GM12878 (cell line): ENCODE data around the gene TMEM39B. TPM values are rescaled to one million over a fixed set of nuclear protein-coding genes. Genes with fewer than 3 reads are reported as not detected.

ENCODE experiments used
- ATAC-seq: fragments of 200-7000 bp; cut with Tn5 transposase; 3 replicates; pipeline ENCODE4 v1.9.1; 2020; ENCODE audit warnings: mild to moderate bottlenecking, moderate library complexity
- BruUV-seq: library from RNA; stranded (reverse); fragments of 400-500 nt; replicated peaks from 2 replicates; lab custom pipeline; 2021; lab: Mats Ljungman, UMichigan
- CTCF ChIA-PET: fragments of 300-600 bp; sonication (Branson Sonifier 250); formaldehyde crosslinking; extraction: SDS; loops from one replicate; lab custom pipeline; 2021; ENCODE audit warnings: inconsistent platforms; lab: Yijun Ruan, JAX
- POLR2A ChIA-PET: fragments of 350-600 bp; formaldehyde crosslinking; extraction: SDS; loops from one replicate; lab custom pipeline; 2021; ENCODE audit warnings: inconsistent platforms; lab: Charles Lee
- RAD21 ChIA-PET: fragments of 300-600 bp; sonication (Branson Sonifier 250); formaldehyde crosslinking; loops from one replicate; lab custom pipeline; 2023; ENCODE audit warnings: antibody characterized with exemption; ENCODE audit not compliant: unreplicated experiment; lab: Charles Lee
- SMC1A ChIA-PET: fragments of 300-600 bp; sonication (Branson Sonifier 250); formaldehyde crosslinking; loops from one replicate; lab custom pipeline; 2023; ENCODE audit not compliant: unreplicated experiment, uncharacterized antibody; lab: Charles Lee
- DNase-seq: peaks from one replicate; pipeline ENCODE4 v3.0.0-alpha.2; 2011; ENCODE audit warnings: low read depth, low spot score
- FAIRE-seq: peaks from 3 replicates; lab custom pipeline; 2011; peaks lifted over from hg19 to GRCh38; lab: Jason Lieb, UNC
- H2AFZ ChIP-seq: 2 replicates; pipeline ENCODE4 v1.6.0; 2011; ENCODE audit warnings: low read depth, low read length, control low read depth; ENCODE audit not compliant: control insufficient read depth
- H3K27ac ChIP-seq: 2 replicates; pipeline ENCODE4 v1.5.1; 2011; ENCODE audit warnings: control low read depth; ENCODE audit not compliant: control insufficient read depth, insufficient read depth
- H3K27me3 ChIP-seq, 2 experiments: replicated peaks in 1 of 2; 2 replicates each; pipeline versions ENCODE4 v1.6.0 to v1.6.1; 2011; ENCODE audit warnings: low read length in 1 of 2; ENCODE audit not compliant: control insufficient read depth in 2 of 2, insufficient read depth in 2 of 2
- H3K36me3 ChIP-seq, 2 experiments: 2 replicates each; pipeline ENCODE4 v1.5.1; 2011; ENCODE audit warnings: low read length in 1 of 2; ENCODE audit not compliant: control insufficient read depth in 2 of 2, insufficient read depth in 2 of 2
- H3K4me1 ChIP-seq: 2 replicates; pipeline ENCODE4 v1.6.1; 2011; ENCODE audit warnings: mild to moderate bottlenecking, low read length, moderate library complexity, mixed read lengths; ENCODE audit not compliant: control insufficient read depth, insufficient read depth
- H3K4me2 ChIP-seq: 2 replicates; pipeline ENCODE4 v1.6.0; 2011; ENCODE audit warnings: control low read depth; ENCODE audit not compliant: control insufficient read depth, insufficient read depth
- H3K4me3 ChIP-seq: fragments of 200-600 bp; sonication (generic); 2 replicates; pipeline ENCODE4 v1.5.1; 2016
- H3K79me2 ChIP-seq: 2 replicates; pipeline ENCODE4 v1.6.0; 2011; ENCODE audit warnings: low read length; ENCODE audit not compliant: control insufficient read depth, insufficient read depth
- H3K9ac ChIP-seq: 2 replicates; pipeline ENCODE4 v1.8.0; 2011; ENCODE audit warnings: low read length, control low read depth, mixed read lengths; ENCODE audit not compliant: control insufficient read depth, insufficient read depth
- H3K9me3 ChIP-seq: replicated peaks from 3 replicates; pipeline ENCODE4 v1.5.1; 2011; ENCODE audit warnings: mild to moderate bottlenecking, low read length; ENCODE audit not compliant: control insufficient read depth, insufficient read depth
- H4K20me1 ChIP-seq: 2 replicates; pipeline ENCODE4 v1.6.0; 2011; ENCODE audit not compliant: control insufficient read depth, insufficient read depth
- ATF2 ChIP-seq: IDR thresholded peaks from 2 replicates; pipeline ENCODE4 v1.6.1; 2012; ENCODE audit warnings: low read length, inconsistent platforms
- CEBPB ChIP-seq, 2 experiments: fragments of 150-350 bp in 1 of 2; IDR thresholded peaks; 2 replicates each; pipeline ENCODE4 v1.6.1; 2012 to 2014; ENCODE audit warnings: low read depth in 2 of 2, low read length in 2 of 2, borderline replicate concordance in 1 of 2, inconsistent platforms in 1 of 2
- E2F8 ChIP-seq: fragments of 450-650 bp; IDR thresholded peaks from 2 replicates; pipeline ENCODE4 v1.6.1; 2018; ENCODE audit warnings: mild to moderate bottlenecking, low read depth, moderate library complexity; ENCODE audit not compliant: partially characterized antibody
- IKZF2 ChIP-seq, 2 experiments: fragments of 450-650 bp; IDR thresholded peaks; 2 replicates each; pipeline ENCODE4 v1.6.1; 2017; ENCODE audit warnings: mild to moderate bottlenecking in 2 of 2, moderate library complexity in 2 of 2
- KDM1A ChIP-seq: fragments of 200-600 bp; sonication (generic); IDR thresholded peaks from 2 replicates; pipeline ENCODE4 v1.6.1; 2016; ENCODE audit warnings: borderline replicate concordance
- PKNOX1 ChIP-seq: fragments of 450-650 bp; IDR thresholded peaks from 2 replicates; pipeline ENCODE4 v1.6.1; 2016; ENCODE audit warnings: mild to moderate bottlenecking
- PRDM15 ChIP-seq: fragments of 450-650 bp; formaldehyde crosslinking; IDR thresholded peaks from 2 replicates; pipeline ENCODE4 v1.4.0; 2020; ENCODE audit warnings: mild to moderate bottlenecking, moderate library complexity
- RUNX3 ChIP-seq: IDR thresholded peaks from 2 replicates; pipeline ENCODE4 v1.6.1; 2012; ENCODE audit warnings: low read length, inconsistent platforms
- SMAD1 ChIP-seq: fragments of 450-650 bp; IDR thresholded peaks from 2 replicates; pipeline ENCODE4 v1.6.1; 2018; ENCODE audit warnings: mild to moderate bottlenecking, low read depth; ENCODE audit not compliant: partially characterized antibody
- SP1 ChIP-seq: IDR thresholded peaks from one replicate; pipeline ENCODE4 v1.6.1; 2011; ENCODE audit warnings: low read depth, low read length
- ZBTB4 ChIP-seq: fragments of 450-650 bp; formaldehyde crosslinking; IDR thresholded peaks from 2 replicates; pipeline ENCODE4 v1.4.0; 2022; ENCODE audit warnings: mild to moderate bottlenecking, moderate library complexity
- WGBS: methylation state at CpG from one replicate; pipeline ENCODE4 v1.1.6; 2016; ENCODE audit warnings: low lambda C conversion rate; ENCODE audit not compliant: insufficient replicate concordance, insufficient coverage; ENCODE audit errors: missing lambda C conversion rate; 5-methylcytosine and 5-hydroxymethylcytosine counted together
- in situ Hi-C: fragments of 300-500 bp; cut with MboI; formaldehyde crosslinking; loops from 9 replicates; pipeline ENCODE4 v1.14.3; 2018; ENCODE audit warnings: mixed read lengths
- intact Hi-C: fragments of 100-400 bp; cut with micrococcal nuclease; formaldehyde crosslinking; loops from one replicate; pipeline ENCODE4 v1.14.2; 2022; ENCODE audit not compliant: unreplicated experiment
- polyA plus RNA-seq, 11 experiments: library from polyadenylated mRNA; depleted of rRNA in 4 of 11; unstranded in 6 of 11; stranded (reverse) in 5 of 11; fragments of >200 nt; fragmentation: Nextera tagmentation in 4 of 11; fragmentation: Illumina TruSeq in 1 of 11; extraction: Ambion mirVana in 4 of 11; extraction: Trizol in 1 of 11; gene quantifications; 1 replicate in 1 of 11; 2 replicates in 10 of 11; pipeline versions ENCODE4 v1.2.1 to v1.2.3, GENCODE V29; 2011 to 2016; ENCODE audit warnings: inconsistent platforms in 2 of 11, missing spikeins in 2 of 11, low read depth in 1 of 11
- total RNA-seq, 4 experiments: library from RNA; depleted of rRNA in 3 of 4; stranded (reverse); fragments of >200 nt in 3 of 4; fragmentation: Illumina TruSeq in 1 of 4; extraction: Trizol in 1 of 4; gene quantifications; 2 replicates each; pipeline versions ENCODE4 v1.2.1 to v1.2.3, GENCODE V29; 2013 to 2021

TMEM39B gene
- total and polyA plus RNA-seq, 10 of the 15 experiments (the other 5 are each of a cell fraction or from before 2014, with no cell fraction given), result 2.3 to 27.2 (median 12.3) TPM

GRCh38 chr1:32138965-32139364, 66.2 kb downstream of the TMEM39B start:
- no peak overlapping the region for H3K9ac ChIP-seq
- no peak for TF ChIP-seq SMAD1
- no peak for TF ChIP-seq ATF2
- TF ChIP-seq E2F8, result no peak
- TF ChIP-seq IKZF2 (IDR thresholded peaks at IDR 0.05), result no peak
- TF ChIP-seq ZBTB4 (CRISPR knock-in tag), result no peak
- no peak for TF ChIP-seq PKNOX1
- no peak for TF ChIP-seq PRDM15 (CRISPR knock-in tag)
- TF ChIP-seq CEBPB (IDR thresholded peaks at IDR 0.05; ENCODE audit: borderline replicate concordance in 1 of 2, low read depth in 2 of 2, low read length in 2 of 2), result no peak
- no peak for TF ChIP-seq KDM1A
- TF ChIP-seq RUNX3, result no peak
- no peak for TF ChIP-seq SP1

More at GRCh38 chr1:32138965-32139364, 66.2 kb downstream of the TMEM39B start:
- Histone ChIP-seq H3K4me3 (no peak overlapping the region), H3K9me3 (no peaks in the 10 kb centered on the region), H3K79me2 (peaks cover 21% of the 10 kb centered on the region), H4K20me1 (no peaks in the 10 kb centered on the region; the same call in 1 of the 2 replicates), H3K4me1 (no peaks in the 10 kb centered on the region), H3K4me2 (no peak overlapping the region), H3K27ac (no peak overlapping the region), H3K27me3 (no peaks in the 10 kb centered on the region), H2AFZ (no peak overlapping the region), H3K36me3 (no peaks in the 10 kb centered on the region)
- 98% methylated on average over 5 of the region's 5 CpGs for WGBS
- in situ Hi-C loops, result no loop called here
- DNase-seq (no peak), ATAC-seq (no peak), FAIRE-seq (no peak)
- ChIA-PET CTCF (interaction anchor here (1.3 to 1.7 kb wide), 2 partner anchors 28 to 30 kb away, joined by 3 to 4 read pairs; no protein-coding TSS in a partner anchor), POLR2A (interaction anchor here (0.7 to 1.3 kb wide), 2 partner anchors 11 to 25 kb away, joined by 5 to 7 read pairs; no protein-coding TSS in a partner anchor), SMC1A (interaction anchor here (0.8 to 1.6 kb wide), 2 partner anchors 17 to 37 kb away, joined by 3 to 5 read pairs; no protein-coding TSS in a partner anchor), RAD21 (no interaction called here)
- intact Hi-C loops, result no loop called here
- no TSS peak for BruUV-seq
